A673 (cell line): ENCODE measurements around the gene NRXN3.

ENCODE experiments used
- CTCF ChIP-seq: fragments of 300-800, 200-600 bp; sonication (generic); conservative IDR thresholded peaks from 2 replicates; pipeline ENCODE4 v1.5.1; 2017; ENCODE audit warnings: low read depth, mild to moderate bottlenecking, antibody characterized with exemption, low read length, moderate library complexity, mixed read lengths
- EZH2 ChIP-seq: fragments of 200-600 bp; sonication (generic); IDR thresholded peaks from 2 replicates; pipeline ENCODE4 v1.6.1; 2017; ENCODE audit warnings: borderline replicate concordance, low read depth, mild to moderate bottlenecking, mixed read lengths, antibody characterized with exemption, low read length; ENCODE audit not compliant: poor library complexity, severe bottlenecking

GRCh38 chr14:78897443-78897842, 727.3 kb downstream of the NRXN3 start:
- TF ChIP-seq CTCF (no peak), EZH2 (no peak)
